Mesodermal cell (in vitro differentiated cells): ENCODE data around the gene PDCD1LG2.
"Not testable (repeated sequence)": the region's sequence is repeated elsewhere in the genome, so short reads cannot be mapped to it uniquely, and the experiment has no call there.

ENCODE experiments used
- H3K27ac ChIP-seq: 2 replicates; pipeline ENCODE4 v1.7.0; 2013; ENCODE audit warnings: mild to moderate bottlenecking, low read depth, low read length, moderate library complexity; ENCODE audit not compliant: severe bottlenecking
- H3K36me3 ChIP-seq: 2 replicates; pipeline ENCODE4 v1.7.1; 2013; ENCODE audit warnings: mild to moderate bottlenecking, low read length, moderate library complexity; ENCODE audit not compliant: control insufficient read depth, insufficient read depth
- H3K4me1 ChIP-seq: one replicate; pipeline ENCODE4 v1.7.1; 2013; ENCODE audit warnings: mild to moderate bottlenecking, low read length; ENCODE audit not compliant: insufficient read depth, control insufficient read depth, poor library complexity, severe bottlenecking
- H3K4me3 ChIP-seq: 2 replicates; pipeline ENCODE4 v1.7.0; 2013; ENCODE audit warnings: low read length, control low read depth, mild to moderate bottlenecking; ENCODE audit not compliant: insufficient read depth, poor library complexity, severe bottlenecking; ENCODE audit errors: extremely low read depth
- H3K9me3 ChIP-seq: 2 replicates; pipeline ENCODE4 v1.7.1; 2013; ENCODE audit warnings: mild to moderate bottlenecking, low read length, moderate library complexity; ENCODE audit not compliant: control insufficient read depth
- WGBS, 2 experiments: methylation state at CpG; one replicate each; pipeline ENCODE4 v1.1.5; 2013; ENCODE audit warnings: missing lambda C conversion rate in 2 of 2; ENCODE audit not compliant: insufficient coverage in 2 of 2; 5-methylcytosine and 5-hydroxymethylcytosine counted together

The PDCD1LG2 gene

GRCh38 chr9:5569891-5570290 lies 59.6 kb downstream of the PDCD1LG2 start:
- Histone ChIP-seq H3K27ac (no peak overlapping the region), H3K36me3 (no peaks in the 10 kb centered on the region), H3K4me3 (no peak overlapping the region), H3K9me3 (no peaks in the 10 kb centered on the region), H3K4me1 (no peaks in the 10 kb centered on the region)
- WGBS, 2 experiments: 86 to 100% methylated on average over 1 of the region's 1 CpG

GRCh38 chr9:5571629-5572232 lies 61.4 kb downstream of the PDCD1LG2 start:
- no peaks in the 10 kb centered on the region for H3K4me1 ChIP-seq
- no peak overlapping the region for H3K4me3 ChIP-seq
- no peak overlapping the region for H3K27ac ChIP-seq
- H3K9me3 ChIP-seq: no peaks in the 10 kb centered on the region
- H3K36me3 ChIP-seq: no peaks in the 10 kb centered on the region
- WGBS, 2 experiments: 86% methylated on average over 1 of the region's 1 CpG; no CpG with 5 or more reads in 1 of the 2 experiments

GRCh38 chr9:5574097-5574496 lies 63.8 kb downstream of the PDCD1LG2 start:
- 91 to 100% methylated on average over 1 to 4 of the region's 6 CpGs for WGBS, 2 experiments
- H3K9me3 ChIP-seq: no peaks in the 10 kb centered on the region
- no peaks in the 10 kb centered on the region for H3K36me3 ChIP-seq

GRCh38 chr9:5575000-5575399 lies 64.7 kb downstream of the PDCD1LG2 start:
- H3K4me1 ChIP-seq: peaks cover 6% of the 10 kb centered on the region
- 72 to 80% methylated on average over 2 of the region's 2 CpGs for WGBS, 2 experiments
- H3K27ac ChIP-seq: no peak overlapping the region
- H3K4me3 ChIP-seq: no peak overlapping the region
- no peaks in the 10 kb centered on the region for H3K36me3 ChIP-seq
- H3K9me3 ChIP-seq: no peaks in the 10 kb centered on the region

More at GRCh38 chr9:5574097-5574496, 63.8 kb downstream of the PDCD1LG2 start:
- Histone ChIP-seq H3K4me1 (peaks cover 6% of the 10 kb centered on the region), H3K27ac (no peak overlapping the region), H3K4me3 (no peak overlapping the region)

GRCh38 chr9:5577225-5577624 lies 66.9 kb downstream of the PDCD1LG2 start:
- Histone ChIP-seq H3K27ac (no peak overlapping the region), H3K4me1 (peaks cover 6% of the 10 kb centered on the region), H3K4me3 (no peak overlapping the region), H3K36me3 (no peaks in the 10 kb centered on the region), H3K9me3 (peaks cover 5% of the 10 kb centered on the region)
- 78 to 94% methylated on average over 2 of the region's 2 CpGs for WGBS, 2 experiments

GRCh38 chr9:5578018-5578697 lies 67.8 kb downstream of the PDCD1LG2 start:
- Histone ChIP-seq H3K4me3 (no peak overlapping the region), H3K9me3 (peaks cover 5% of the 10 kb centered on the region), H3K36me3 (no peaks in the 10 kb centered on the region), H3K4me1 (peaks cover 6% of the 10 kb centered on the region), H3K27ac (no peak overlapping the region)

GRCh38 chr9:5578698-5579085 lies 68.4 kb downstream of the PDCD1LG2 start:
- peaks cover 5% of the 10 kb centered on the region for H3K9me3 ChIP-seq
- peaks cover 11% of the 10 kb centered on the region for H3K4me1 ChIP-seq
- H3K27ac ChIP-seq: no peak overlapping the region
- no peak overlapping the region for H3K4me3 ChIP-seq
- H3K36me3 ChIP-seq: no peaks in the 10 kb centered on the region

- Histone ChIP-seq H3K36me3 (no peaks in the 10 kb centered on the region), H3K9me3 (peaks cover 5% of the 10 kb centered on the region), H3K4me1 (peaks cover 12% of the 10 kb centered on the region), H3K4me3 (no peak overlapping the region), H3K27ac (no peak overlapping the region)
- WGBS, 2 experiments: 100% methylated on average over 1 of the region's 1 CpG; no CpG with 5 or more reads in 1 of the 2 experiments
Measured at GRCh38 chr9:5579881-5580280, 69.5 kb downstream of the PDCD1LG2 start.

GRCh38 chr9:5580650-5581049 lies 70.3 kb downstream of the PDCD1LG2 start:
- Histone ChIP-seq H3K36me3 (no peaks in the 10 kb centered on the region), H3K9me3 (peaks cover 5% of the 10 kb centered on the region), H3K4me3 (no peak overlapping the region), H3K27ac (no peak overlapping the region), H3K4me1 (peaks cover 16% of the 10 kb centered on the region)
- 100% methylated on average over 3 of the region's 3 CpGs; no CpG with 5 or more reads in 1 of the 2 experiments for WGBS, 2 experiments

- not testable (repeated sequence) for H3K9me3 ChIP-seq, H3K4me3 ChIP-seq, H3K36me3 ChIP-seq, H3K27ac ChIP-seq
- WGBS, 2 experiments: 100% methylated on average over 1 to 2 of the region's 2 CpGs
- H3K4me1 ChIP-seq: peaks cover 22% of the 10 kb centered on the region
Measured at GRCh38 chr9:5581706-5582105, 71.4 kb downstream of the PDCD1LG2 start.

- WGBS, 2 experiments: 71 to 83% methylated on average over 1 to 2 of the region's 2 CpGs
- H3K27ac ChIP-seq: peak overlapping the region; percentile 11
- H3K36me3 ChIP-seq: no peaks in the 10 kb centered on the region
- peaks cover 32% of the 10 kb centered on the region for H3K4me1 ChIP-seq
- H3K4me3 ChIP-seq: no peak overlapping the region
- H3K9me3 ChIP-seq: peaks cover 5% of the 10 kb centered on the region
Measured at GRCh38 chr9:5582835-5583195, 72.5 kb downstream of the PDCD1LG2 start.
